Stimulated activated CD8-positive, alpha-beta memory T cell treated with anti-CD3 and anti-CD28 coated beads, Interleukin-15, amount 100 ng/mL, for 24 hours (primary cell): ENCODE results near the gene SERPINB10.
"Not testable (repeated sequence)": the region's sequence is repeated elsewhere in the genome, so short reads cannot be mapped to it uniquely, and the experiment has no call there.

Experiments
- DNase-seq: peaks from one replicate; pipeline ENCODE4 v3.0.0-alpha.2; 2020; ENCODE audit warnings: low read depth

Gene SERPINB10

GRCh38 chr18:63890950-63891304 is 16.8 kb upstream of the SERPINB10 start:
- DNase-seq = no peak

DNA sequence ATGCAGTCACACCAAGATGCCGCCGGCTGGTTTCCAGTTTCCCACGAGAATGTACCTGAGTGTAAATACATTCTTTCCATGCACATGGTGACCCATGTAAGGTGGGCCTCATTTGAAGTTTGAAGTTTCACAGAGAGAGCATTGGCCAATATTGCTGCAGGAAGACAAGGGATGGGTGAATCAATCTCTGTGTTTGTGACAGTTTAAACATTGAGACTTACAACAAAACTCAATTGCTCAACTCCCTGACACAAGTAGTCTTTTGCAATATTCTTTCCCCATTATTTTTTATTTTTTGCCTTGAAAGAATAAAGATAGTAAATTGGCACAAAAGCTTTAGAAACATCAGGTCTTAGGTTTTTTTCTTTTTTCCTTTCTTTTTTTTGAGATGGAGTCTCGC is 15.2 kb upstream of the SERPINB10 start:
- no peak for DNase-seq

DNA sequence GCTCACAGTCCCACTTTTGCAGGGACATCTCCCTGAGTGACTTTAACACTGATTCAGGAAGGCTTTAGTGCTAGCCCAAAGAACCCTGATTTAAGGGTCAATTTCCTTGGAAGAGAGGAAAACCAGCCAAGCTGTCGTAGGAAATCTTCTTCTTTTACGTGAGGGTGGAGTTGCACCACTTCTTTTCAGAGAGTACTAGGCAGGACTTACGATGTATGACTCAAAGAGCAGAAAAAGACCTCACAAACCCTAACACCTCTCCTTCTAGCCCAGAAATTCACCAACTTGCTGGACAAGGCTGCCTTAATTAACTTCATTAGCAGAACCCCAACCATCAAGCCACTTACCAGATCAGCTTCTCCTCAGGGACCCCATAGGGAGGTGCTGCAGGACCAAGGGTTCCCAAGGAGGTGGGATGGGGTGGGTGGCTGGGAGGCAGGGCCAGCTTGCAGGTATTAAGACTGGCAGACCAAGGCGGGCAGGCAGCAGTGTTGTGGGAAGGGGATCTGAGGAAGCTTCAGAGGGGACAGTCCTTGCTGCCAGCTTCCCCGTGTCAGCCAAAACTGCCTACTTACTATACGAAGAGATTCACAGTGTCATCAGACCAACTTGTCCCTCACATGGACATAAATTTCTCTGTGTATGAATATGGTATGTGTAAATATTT is 13.5 kb upstream of the SERPINB10 start:
- no peak for DNase-seq

DNA sequence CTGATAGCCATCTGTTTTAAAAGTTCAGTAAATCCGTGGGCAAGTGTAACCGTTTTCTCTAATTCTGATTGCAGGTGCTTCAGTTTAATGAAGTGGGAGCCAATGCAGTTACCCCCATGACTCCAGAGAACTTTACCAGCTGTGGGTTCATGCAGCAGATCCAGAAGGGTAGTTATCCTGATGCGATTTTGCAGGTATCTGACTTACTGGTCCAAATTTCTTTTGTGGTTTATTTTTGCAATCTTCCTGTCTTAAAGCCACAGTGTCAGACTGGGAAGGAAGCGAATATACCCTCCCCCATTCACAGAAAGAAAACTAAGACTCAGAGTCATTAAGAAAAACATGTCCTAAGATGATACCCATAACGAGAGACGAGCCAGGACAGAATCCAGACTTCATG is 12.6 kb upstream of the SERPINB10 start:
- DNase-seq = no peak

DNA sequence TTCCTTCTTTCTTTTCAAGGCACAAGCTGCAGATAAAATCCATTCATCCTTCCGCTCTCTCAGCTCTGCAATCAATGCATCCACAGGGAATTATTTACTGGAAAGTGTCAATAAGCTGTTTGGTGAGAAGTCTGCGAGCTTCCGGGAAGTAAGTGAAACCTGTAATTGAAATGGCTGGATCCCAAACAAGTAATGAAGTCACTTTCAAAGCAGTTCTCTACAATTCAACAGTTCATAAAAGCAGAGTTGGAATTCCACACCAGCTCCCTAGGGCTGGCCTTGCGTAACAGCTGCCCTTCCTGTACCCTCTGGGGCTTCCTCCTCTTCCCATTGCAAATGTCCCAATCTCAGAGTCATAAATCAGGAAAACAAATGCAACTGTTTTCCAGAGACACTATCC is 10.7 kb upstream of the SERPINB10 start:
- DNase-seq = no peak

DNA sequence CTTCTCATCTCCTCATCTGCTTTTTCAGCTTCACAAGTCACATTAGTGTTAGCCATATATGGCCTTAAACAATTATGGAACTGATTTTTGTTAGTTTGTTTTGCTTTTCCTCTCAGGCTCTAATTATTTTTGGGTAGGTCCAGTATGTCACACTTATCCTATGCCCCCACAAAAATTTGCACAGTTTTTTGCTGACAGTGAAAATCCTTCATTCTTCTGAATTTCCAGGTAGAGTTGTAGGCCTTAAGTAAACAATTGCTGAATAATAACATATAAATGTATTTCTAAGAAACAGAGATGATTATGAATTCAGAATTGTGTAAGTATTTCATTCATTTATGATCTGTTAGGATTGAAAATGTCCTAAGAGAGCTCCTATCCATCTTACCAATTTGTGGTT is 8.6 kb upstream of the SERPINB10 start:
- no peak for DNase-seq

GRCh38 chr18:63903851-63904570 is 3.7 kb upstream of the SERPINB10 start:
- no peak for DNase-seq

GRCh38 chr18:63904694-63905093 is 3.1 kb upstream of the SERPINB10 start:
- DNase-seq = no peak

GRCh38 chr18:63905361-63905760 is 2.4 kb upstream of the SERPINB10 start:
- no peak for DNase-seq

DNA sequence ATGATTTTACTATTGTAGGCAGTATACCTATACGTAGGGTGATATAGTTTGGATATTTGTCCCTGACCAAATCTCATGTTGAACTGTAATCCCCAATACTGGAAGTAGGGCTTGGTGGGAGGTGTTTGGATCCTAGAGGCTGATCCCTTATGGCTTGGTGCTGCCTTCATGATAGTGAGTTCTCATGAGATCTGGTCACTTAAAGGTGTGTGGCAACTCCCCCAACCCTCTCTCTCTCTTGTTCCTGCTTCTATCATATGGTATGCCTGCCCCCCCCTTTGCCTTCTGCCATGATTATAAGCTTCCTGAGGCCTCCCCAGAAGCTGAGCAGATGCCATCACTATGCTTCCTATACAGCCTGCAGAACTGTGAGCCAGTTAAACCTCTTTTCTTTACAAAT is 1.7 kb upstream of the SERPINB10 start:
- DNase-seq = no peak

DNA sequence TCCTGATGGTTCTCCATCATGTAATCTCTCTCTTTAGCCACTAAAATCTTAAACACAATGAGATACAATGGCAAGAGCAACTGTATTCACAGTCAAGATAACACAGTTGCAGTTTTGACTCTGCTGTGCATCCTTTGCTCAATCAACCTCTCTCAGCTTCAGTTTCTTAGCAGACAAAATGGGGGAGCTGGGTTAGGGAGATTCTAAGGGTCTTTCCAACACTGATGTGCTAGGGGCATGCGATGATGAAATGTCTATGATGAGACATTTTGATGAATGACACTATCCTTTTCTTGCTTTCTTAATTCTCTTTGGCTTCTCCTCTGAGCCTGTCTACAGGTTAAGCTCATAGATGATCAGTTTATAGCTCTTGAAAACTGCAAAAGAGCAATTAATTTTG is 1.1 kb downstream of the SERPINB10 start:
- DNase-seq = no peak

DNA sequence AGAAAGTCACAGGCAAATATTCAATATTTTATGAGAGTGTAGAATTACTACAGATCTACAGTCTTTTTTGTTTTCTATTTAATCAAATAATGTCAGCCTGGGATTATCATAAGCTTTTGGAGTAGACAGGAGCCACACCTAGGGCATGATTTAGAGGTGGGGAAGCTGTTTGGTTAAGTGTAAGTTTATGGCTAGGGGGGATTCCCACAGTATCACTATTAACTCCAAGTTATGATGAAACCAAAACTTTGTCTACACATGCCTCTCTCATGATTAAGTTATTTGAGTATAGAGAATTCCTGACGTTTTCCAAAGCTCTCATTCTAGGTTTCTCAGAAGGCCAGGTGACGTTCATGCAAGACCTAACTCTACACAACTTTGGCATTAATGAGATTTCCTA is 2.1 kb downstream of the SERPINB10 start:
- DNase-seq = no peak

DNA sequence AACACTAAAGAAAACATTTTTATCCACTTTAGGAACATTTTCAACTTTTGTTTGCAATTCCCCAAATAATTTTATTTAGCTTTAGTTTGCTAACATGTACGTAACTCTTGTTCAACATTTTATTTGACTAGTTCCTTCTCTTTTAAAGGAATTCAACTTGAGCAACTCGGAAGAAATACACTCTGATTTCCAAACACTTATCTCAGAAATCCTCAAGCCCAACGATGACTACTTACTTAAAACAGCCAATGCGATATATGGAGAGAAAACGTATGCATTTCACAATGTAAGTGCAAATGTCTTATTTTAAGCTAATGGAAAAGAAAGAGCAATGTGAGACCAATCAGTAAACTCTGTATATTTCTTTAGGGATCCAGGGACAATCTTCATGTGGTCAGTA is 10.1 kb downstream of the SERPINB10 start:
- no peak for DNase-seq

- no peak for DNase-seq
These were observed 14.3 kb downstream of the SERPINB10 start for GRCh38 chr18:63922049-63922448.

GRCh38 chr18:63924551-63924950 is 16.8 kb downstream of the SERPINB10 start:
- DNase-seq = no peak

GRCh38 chr18:63928331-63928730 is 20.6 kb downstream of the SERPINB10 start:
- no peak for DNase-seq

- DNase-seq = not testable (repeated sequence)
These were observed 21.6 kb downstream of the SERPINB10 start for GRCh38 chr18:63929369-63929768.

- DNase-seq = no peak
These were observed 23.1 kb downstream of the SERPINB10 start for GRCh38 chr18:63930773-63931354.

DNA sequence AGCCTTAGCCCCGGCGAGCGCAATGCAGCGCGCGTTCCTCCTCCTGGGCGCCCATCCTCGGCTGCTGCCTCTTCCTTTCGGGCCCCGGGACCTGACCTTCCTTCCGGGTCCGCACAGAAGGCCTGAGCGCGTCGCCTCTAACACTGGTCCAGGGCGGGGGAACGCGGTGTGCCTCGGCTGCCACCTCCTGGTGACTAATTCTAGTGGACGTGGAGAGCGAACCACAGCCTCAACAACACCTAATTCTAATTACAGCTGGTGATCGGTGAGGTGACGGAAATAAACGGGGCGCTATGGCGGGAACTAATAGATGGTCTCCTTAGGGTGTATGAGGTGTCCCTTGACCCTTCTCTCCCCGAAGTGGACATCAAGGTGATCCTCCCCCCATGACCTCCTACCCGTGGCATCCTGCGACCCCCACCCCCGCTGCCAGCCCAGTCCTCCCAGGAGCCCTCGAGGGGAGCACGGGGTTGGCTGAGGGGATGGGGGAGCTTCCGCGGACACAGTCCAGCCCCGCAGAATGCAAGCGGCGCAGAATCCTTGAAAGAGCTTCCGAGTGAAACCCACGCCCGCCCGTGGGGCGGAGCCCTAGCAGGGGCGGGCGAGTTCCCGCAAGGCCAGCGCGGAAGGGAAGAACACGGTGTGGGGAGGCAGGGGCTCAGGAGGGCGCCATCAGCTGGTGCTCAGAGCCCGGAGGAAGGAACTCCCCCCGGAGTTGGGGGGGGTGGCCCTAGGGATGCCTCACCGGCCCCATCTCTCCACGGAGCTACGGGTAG is 28.6 kb downstream of the SERPINB10 start:
- DNase-seq = no peak

DNA sequence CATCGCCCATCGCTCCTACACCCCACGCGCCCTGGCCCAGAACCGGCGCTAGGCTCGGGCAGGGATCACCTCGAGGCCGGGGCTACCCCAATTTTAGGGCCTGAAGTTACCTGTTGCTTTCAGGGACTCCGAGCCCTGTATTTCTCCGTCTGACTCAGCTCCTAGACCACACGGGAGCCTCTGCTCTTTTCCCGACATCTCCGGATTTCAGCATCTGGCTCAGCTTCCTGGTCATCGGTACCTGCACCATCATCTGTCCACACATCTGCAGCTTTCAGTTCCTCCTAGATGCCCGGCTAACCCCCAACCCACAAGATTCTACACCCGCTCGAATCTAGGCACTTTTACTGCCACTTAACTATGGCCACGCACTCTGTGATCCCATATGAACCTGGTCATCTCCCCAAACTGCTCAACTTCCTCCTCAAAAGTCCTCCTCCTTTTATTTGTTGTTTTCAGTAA is 29.2 kb downstream of the SERPINB10 start:
- DNase-seq = no peak

- DNase-seq = no peak
These were observed 32.2 kb downstream of the SERPINB10 start for GRCh38 chr18:63940008-63940407.

DNA sequence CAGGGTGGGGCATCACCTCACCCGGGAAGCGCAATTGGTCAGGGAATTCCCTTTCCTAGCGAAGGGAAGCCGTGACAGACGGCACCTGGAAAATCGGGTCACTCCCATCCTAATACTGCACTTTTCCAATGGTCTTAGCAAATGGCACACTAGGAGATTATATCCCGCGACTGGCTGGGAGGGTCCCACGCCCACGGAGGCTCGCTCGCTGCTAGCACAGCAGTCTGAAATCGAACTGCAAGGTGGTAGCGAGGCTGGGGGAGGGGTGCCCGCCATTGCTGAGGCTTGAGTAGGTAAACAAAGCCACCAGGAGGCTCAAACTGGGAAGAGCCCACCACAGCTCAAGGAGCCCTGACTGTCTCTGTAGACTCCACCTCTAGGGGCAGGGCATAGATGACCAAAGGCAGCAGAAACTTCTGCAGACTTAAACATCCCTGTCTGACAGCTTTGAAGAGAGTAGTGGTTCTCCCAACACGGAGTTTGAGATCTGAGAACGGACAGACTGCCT is 32.8 kb downstream of the SERPINB10 start:
- DNase-seq = not testable (repeated sequence)
